Umbilical cord (tissue), 2 donors: ENCODE data around the gene CLK4. TPM values are rescaled to one million over a fixed set of nuclear protein-coding genes. Genes with fewer than 3 reads are reported as not detected.

ENCODE experiments used
- DNase-seq: peaks from one replicate; pipeline ENCODE4 v3.0.0-alpha.2; 2015; ENCODE audit warnings: low spot score
- total RNA-seq: library from RNA; depleted of rRNA; stranded (reverse); fragments of >200 nt; gene quantifications from one replicate; pipeline ENCODE4 v1.2.3, GENCODE V29; 2014; ENCODE audit warnings: low replicate concordance; ENCODE audit not compliant: insufficient read depth

The CLK4 gene
- total RNA-seq, 1 donor from 2014 or later, result 73.4 TPM

- DNase-seq, result no peak
Observed at GRCh38 chr5:178637356-178638074, 10.7 kb upstream of the CLK4 start.

- no peak for DNase-seq
Observed at GRCh38 chr5:178632285-178632684, 5.4 kb upstream of the CLK4 start.

GRCh38 chr5:178630951-178631350, 4.1 kb upstream of the CLK4 start:
- no peak for DNase-seq

- DNase-seq, result peak; percentile 44
Observed at GRCh38 chr5:178630475-178630930, 3.7 kb upstream of the CLK4 start.

- no peak for DNase-seq
Observed at GRCh38 chr5:178627259-178627598, 379 bp upstream of the CLK4 start.

GRCh38 chr5:178625679-178626483, 969 bp downstream of the CLK4 start:
- peak; percentile 43 for DNase-seq

- peak; percentile 42 for DNase-seq
Observed at GRCh38 chr5:178624631-178625546, 2.0 kb downstream of the CLK4 start.

- no peak for DNase-seq
Observed at GRCh38 chr5:178622679-178623247, 4.1 kb downstream of the CLK4 start.

GRCh38 chr5:178619390-178619789, 7.5 kb downstream of the CLK4 start:
- no peak for DNase-seq

- DNase-seq, result no peak
Observed at GRCh38 chr5:178612299-178612698, 14.6 kb downstream of the CLK4 start.

GRCh38 chr5:178606269-178606668, 20.6 kb downstream of the CLK4 start:
- DNase-seq, result no peak

- DNase-seq, result no peak
Observed at GRCh38 chr5:178605788-178606187, 21.1 kb downstream of the CLK4 start.

- DNase-seq, result no peak
Observed at GRCh38 chr5:178602752-178603151, 24.1 kb downstream of the CLK4 start.

GRCh38 chr5:178595750-178596149, 31.1 kb downstream of the CLK4 start:
- no peak for DNase-seq

- no peak for DNase-seq
Observed at GRCh38 chr5:178595150-178595549, 31.7 kb downstream of the CLK4 start.

- DNase-seq, result no peak
Observed at GRCh38 chr5:178590924-178591423, 35.9 kb downstream of the CLK4 start.

GRCh38 chr5:178590141-178590923, 36.5 kb downstream of the CLK4 start, which contains the start of gene COL23A1:
Gene COL23A1, minus strand, starts transcription at chr5:178590393.
- peak; percentile 86 for DNase-seq

- DNase-seq, result peak; percentile 58
Observed at GRCh38 chr5:178589180-178590140, 37.4 kb downstream of the CLK4 start.

- no peak for DNase-seq
Observed at GRCh38 chr5:178588769-178589168, 38.1 kb downstream of the CLK4 start.
